Natural killer cell (primary cell): ENCODE data around the gene TP53I3. TPM values are rescaled to one million over a fixed set of nuclear protein-coding genes. Genes with fewer than 3 reads are reported as not detected.
"Not testable (repeated sequence)": the region's sequence is repeated elsewhere in the genome, so short reads cannot be mapped to it uniquely, and the experiment has no call there.

Experiments used
- ATAC-seq, 3 donors: fragments of 150-1000 bp in 2 of 3; fragments of 200-7000 bp in 1 of 3; cut with Tn5 transposase; 1 replicate in 1 of 3; 2 replicates in 2 of 3; pipeline ENCODE4 v1.10.0; 2021; ENCODE audit warnings: mild to moderate bottlenecking in 2 of 3, moderate library complexity in 2 of 3
- DNase-seq, 2 donors: peaks; one replicate each; pipeline versions ENCODE4 v3.0.0 to v3.0.0-alpha.2; 2013 to 2021; ENCODE audit warnings: mixed read lengths in 1 of 2
- H3K27ac ChIP-seq: one replicate; pipeline ENCODE4 v1.5.1; 2013; ENCODE audit warnings: mild to moderate bottlenecking, low read length
- H3K27me3 ChIP-seq: one replicate; pipeline ENCODE4 v1.6.1; 2013; ENCODE audit warnings: low read length; ENCODE audit not compliant: control insufficient read depth, insufficient read depth
- H3K36me3 ChIP-seq: one replicate; pipeline ENCODE4 v1.6.1; 2013; ENCODE audit warnings: low read length; ENCODE audit not compliant: control insufficient read depth, insufficient read depth
- H3K4me1 ChIP-seq: one replicate; pipeline ENCODE4 v1.6.1; 2013; ENCODE audit warnings: low read length; ENCODE audit not compliant: control insufficient read depth, insufficient read depth
- H3K4me3 ChIP-seq: one replicate; pipeline ENCODE4 v1.5.1; 2013; ENCODE audit warnings: low read length
- H3K9me3 ChIP-seq: one replicate; pipeline ENCODE4 v1.6.1; 2013; ENCODE audit warnings: low read length; ENCODE audit not compliant: control insufficient read depth, insufficient read depth
- H3K27ac Mint-ChIP-seq, 2 donors: one replicate each; pipeline ENCODE4 v1.8.0; 2022; ENCODE audit warnings: mild to moderate bottlenecking in 2 of 2, mixed read lengths in 2 of 2, moderate library complexity in 1 of 2
- H3K27me3 Mint-ChIP-seq, 2 donors: one replicate each; pipeline ENCODE4 v1.8.0; 2022; ENCODE audit warnings: low read depth in 2 of 2, mixed read lengths in 2 of 2
- H3K36me3 Mint-ChIP-seq: one replicate; pipeline ENCODE4 v1.8.0; 2022; ENCODE audit warnings: mixed read lengths
- H3K4me1 Mint-ChIP-seq, 2 donors: one replicate each; pipeline ENCODE4 v1.8.0; 2022; ENCODE audit warnings: mixed read lengths in 2 of 2
- H3K4me3 Mint-ChIP-seq: one replicate; pipeline ENCODE4 v1.8.0; 2022; ENCODE audit warnings: mild to moderate bottlenecking, moderate library complexity, mixed read lengths
- H3K9me3 Mint-ChIP-seq, 2 donors: one replicate each; pipeline ENCODE4 v1.8.0; 2022; ENCODE audit warnings: mixed read lengths in 2 of 2
- CTCF ChIP-seq: fragments of 200-600 bp; IDR thresholded peaks from one replicate; pipeline ENCODE4 v1.8.0; 2022; ENCODE audit warnings: antibody characterized with exemption
- WGBS: methylation state at CpG from one replicate; pipeline ENCODE4 v1.1.7; 2013; ENCODE audit warnings: missing lambda C conversion rate; ENCODE audit not compliant: insufficient coverage; 5-methylcytosine and 5-hydroxymethylcytosine counted together
- intact Hi-C: fragments of 100-400 bp; cut with micrococcal nuclease; formaldehyde crosslinking; loops from one replicate; pipeline ENCODE4 v1.14.2; 2022
- total RNA-seq, 4 donors: library from RNA; stranded (reverse); fragments of 120-200 nt in 1 of 4; gene quantifications; one replicate each; pipeline versions ENCODE4 v1.2.3 to v1.2.4, GENCODE V29; 2013 to 2022

Gene TP53I3
- total RNA-seq, 3 donors from 2014 or later (not counting 1 experiment from before 2014, with no cell fraction given), result 1.6 to 2.6 (median 2.0) TPM

GRCh38 chr2:24102677-24103076 lies 18.0 kb upstream of the TP53I3 start:
- H3K4me1 ChIP-seq, result no peaks in the 10 kb centered on the region
- no peaks in the 10 kb centered on the region for H3K9me3 ChIP-seq
- peaks cover 7% of the 10 kb centered on the region for H3K36me3 Mint-ChIP-seq
- no peaks in the 10 kb centered on the region for H3K36me3 ChIP-seq
- intact Hi-C loops, result no loop called here
- 100% methylated on average over 1 of the region's 1 CpG for WGBS
- H3K27ac ChIP-seq, result no peak overlapping the region
- no peaks in the 10 kb centered on the region for H3K27me3 Mint-ChIP-seq
- no peaks in the 10 kb centered on the region for H3K4me1 Mint-ChIP-seq
- TF ChIP-seq CTCF, result no peak
- no peak for ATAC-seq
- no peak for DNase-seq
- H3K27me3 ChIP-seq, result no peaks in the 10 kb centered on the region
- no peak overlapping the region for H3K27ac Mint-ChIP-seq
- no peak overlapping the region for H3K4me3 Mint-ChIP-seq
- H3K9me3 Mint-ChIP-seq, result peaks cover 2 to 8% of the 10 kb centered on the region in 2 donors
- H3K4me3 ChIP-seq, result no peak overlapping the region

- Mint-ChIP-seq H3K27me3 (no peaks in the 10 kb centered on the region), H3K4me3 (no peak overlapping the region), H3K27ac (no peak overlapping the region), H3K9me3 (peaks cover 0 to 7% of the 10 kb centered on the region in 2 donors), H3K4me1 (no peaks in the 10 kb centered on the region), H3K36me3 (peaks cover 7% of the 10 kb centered on the region)
- no peaks in the 10 kb centered on the region for H3K36me3 ChIP-seq
- no peak for TF ChIP-seq CTCF
- intact Hi-C loops, result no loop called here
- no CpG with 5 or more reads among the region's 2 CpGs for WGBS
- no peak overlapping the region for H3K4me3 ChIP-seq
- DNase-seq (no peak), ATAC-seq (no peak)
- H3K27ac ChIP-seq, result no peak overlapping the region
- H3K27me3 ChIP-seq, result no peaks in the 10 kb centered on the region
- H3K9me3 ChIP-seq, result no peaks in the 10 kb centered on the region
- H3K4me1 ChIP-seq, result no peaks in the 10 kb centered on the region
Measured at GRCh38 chr2:24101992-24102391, 17.4 kb upstream of the TP53I3 start.

GRCh38 chr2:24100732-24101131 lies 16.1 kb upstream of the TP53I3 start:
- H3K27ac Mint-ChIP-seq, ATAC-seq, intact Hi-C loops, H3K9me3 Mint-ChIP-seq, H3K4me1 Mint-ChIP-seq, H3K27me3 Mint-ChIP-seq, H3K4me3 ChIP-seq, DNase-seq, H3K4me1 ChIP-seq, H3K27ac ChIP-seq, H3K36me3 ChIP-seq, H3K9me3 ChIP-seq, H3K4me3 Mint-ChIP-seq, H3K27me3 ChIP-seq: not testable (repeated sequence)
- WGBS, result 90% methylated on average over 1 of the region's 2 CpGs
- peaks cover 12% of the 10 kb centered on the region for H3K36me3 Mint-ChIP-seq

GRCh38 chr2:24095171-24095677 lies 10.6 kb upstream of the TP53I3 start:
- DNase-seq, H3K4me1 ChIP-seq, H3K36me3 ChIP-seq, H3K4me3 Mint-ChIP-seq, H3K4me1 Mint-ChIP-seq, H3K9me3 ChIP-seq, H3K27ac ChIP-seq, H3K27ac Mint-ChIP-seq, H3K4me3 ChIP-seq, H3K9me3 Mint-ChIP-seq, intact Hi-C loops, H3K27me3 Mint-ChIP-seq, H3K36me3 Mint-ChIP-seq, ATAC-seq, H3K27me3 ChIP-seq: not testable (repeated sequence)
- WGBS, result 96% methylated on average over 17 of the region's 17 CpGs

- intact Hi-C loops, H3K27me3 ChIP-seq, H3K9me3 ChIP-seq, H3K27ac ChIP-seq, H3K36me3 Mint-ChIP-seq, H3K4me1 ChIP-seq, H3K4me1 Mint-ChIP-seq, H3K4me3 ChIP-seq, ATAC-seq, H3K27me3 Mint-ChIP-seq, DNase-seq, H3K27ac Mint-ChIP-seq, H3K36me3 ChIP-seq, H3K9me3 Mint-ChIP-seq, H3K4me3 Mint-ChIP-seq: not testable (repeated sequence)
- no CpG with 5 or more reads among the region's 5 CpGs for WGBS
Measured at GRCh38 chr2:24093270-24093669, 8.6 kb upstream of the TP53I3 start.
